Fibroblast of lung (primary cell): ENCODE measurements around the gene HPSE2. TPM values are rescaled to one million over a fixed set of nuclear protein-coding genes. Genes with fewer than 3 reads are reported as not detected.

Experiments used
- DNase-seq, 2 donors: peaks; one replicate each; pipeline versions ENCODE4 v3.0.0 to v3.0.0-alpha.2; 2010; ENCODE audit warnings: low read depth in 2 of 2
- H2AFZ ChIP-seq: 2 replicates; pipeline ENCODE4 v1.5.1; 2012; ENCODE audit warnings: low read length, control low read depth, inconsistent platforms
- H3K27ac ChIP-seq: 2 replicates; pipeline ENCODE4 v1.5.1; 2011; ENCODE audit warnings: low read length, control low read depth; ENCODE audit not compliant: insufficient read depth
- H3K27me3 ChIP-seq: 2 replicates; pipeline ENCODE4 v1.5.1; 2011; ENCODE audit warnings: mild to moderate bottlenecking, low read length; ENCODE audit not compliant: control insufficient read depth, insufficient read depth
- H3K36me3 ChIP-seq: 2 replicates; pipeline ENCODE4 v1.5.1; 2011; ENCODE audit warnings: low read length; ENCODE audit not compliant: control insufficient read depth, insufficient read depth
- H3K4me1 ChIP-seq: 2 replicates; pipeline ENCODE4 v1.5.1; 2011; ENCODE audit warnings: low read length; ENCODE audit not compliant: control insufficient read depth, insufficient read depth; ENCODE audit errors: extremely low read depth
- H3K4me2 ChIP-seq: 2 replicates; pipeline ENCODE4 v1.5.1; 2011; ENCODE audit warnings: low read length, control low read depth; ENCODE audit not compliant: insufficient read depth; ENCODE audit errors: extremely low read depth
- H3K4me3 ChIP-seq, 4 experiments: fragments of 200-600 bp in 1 of 4; sonication (generic) in 1 of 4; replicated peaks in 1 of 4; 2 replicates each; pipeline ENCODE4 v1.5.1; 2011 to 2016; ENCODE audit warnings: low read length in 4 of 4, low read depth in 3 of 4, mild to moderate bottlenecking in 3 of 4, control low read depth in 2 of 4, inconsistent platforms in 1 of 4, mixed read lengths in 1 of 4; ENCODE audit not compliant: insufficient read depth in 1 of 4; ENCODE audit errors: control extremely low read depth in 1 of 4
- H3K79me2 ChIP-seq: 2 replicates; pipeline ENCODE4 v1.5.1; 2012; ENCODE audit warnings: mild to moderate bottlenecking, low read length, inconsistent platforms; ENCODE audit not compliant: control insufficient read depth, insufficient read depth
- H3K9ac ChIP-seq: 2 replicates; pipeline ENCODE4 v1.5.1; 2011; ENCODE audit warnings: mild to moderate bottlenecking, low read length, control low read depth; ENCODE audit not compliant: insufficient read depth
- H3K9me3 ChIP-seq: 2 replicates; pipeline ENCODE4 v1.5.1; 2012; ENCODE audit warnings: low read depth, low read length; ENCODE audit not compliant: control insufficient read depth, insufficient read depth
- H4K20me1 ChIP-seq: 2 replicates; pipeline ENCODE4 v1.5.1; 2011; ENCODE audit warnings: low read length; ENCODE audit not compliant: control insufficient read depth, insufficient read depth; ENCODE audit errors: extremely low read depth
- CTCF ChIP-seq, 2 donors: IDR thresholded peaks in 1 of 2; conservative IDR thresholded peaks in 1 of 2; 1 replicate in 1 of 2; 2 replicates in 1 of 2; pipeline ENCODE4 v1.5.1; 2011 to 2012; ENCODE audit warnings: low read length in 2 of 2, control low read depth in 1 of 2, inconsistent platforms in 1 of 2, low read depth in 1 of 2, mild to moderate bottlenecking in 1 of 2
- EZH2 ChIP-seq: IDR thresholded peaks from 2 replicates; pipeline ENCODE4 v1.5.1; 2012; ENCODE audit warnings: low read length, control low read depth, mild to moderate bottlenecking; ENCODE audit errors: missing control alignments
- polyA plus RNA-seq, 2 donors: library from polyadenylated mRNA; depleted of rRNA in 1 of 2; stranded (reverse) in 1 of 2; unstranded in 1 of 2; fragments of >200 nt; gene quantifications; 2 replicates each; pipeline ENCODE4 v1.2.1, GENCODE V29; 2011 to 2012; ENCODE audit warnings: missing spikeins in 1 of 2
- total RNA-seq: library from RNA; depleted of rRNA; stranded (reverse); fragments of >200 nt; gene quantifications from 2 replicates; pipeline ENCODE4 v1.2.1, GENCODE V29; 2014

HPSE2 gene
- total and polyA plus RNA-seq, 2 donors (not counting 1 experiment from before 2014, with no cell fraction given), result 0.02 to 0.17 TPM

- TF ChIP-seq CTCF (conservative IDR thresholded peaks at IDR 0.05 in 1 of 2, IDR thresholded peaks at IDR 0.05 in 1 of 2; ENCODE audit: low read depth in 1 of 2, low read length in 2 of 2) (no peak), EZH2 (no peak)
These were observed 596.7 kb downstream of the HPSE2 start for GRCh38 chr10:98638920-98639319.

GRCh38 chr10:98636921-98637329 is 598.7 kb downstream of the HPSE2 start:
- Histone ChIP-seq H3K27me3 (no peaks in the 10 kb centered on the region), H3K4me1 (no peaks in the 10 kb centered on the region), H3K4me2 (no peak overlapping the region), H3K9ac (no peak overlapping the region), H3K36me3 (no peaks in the 10 kb centered on the region), H3K79me2 (no peaks in the 10 kb centered on the region), H3K9me3 (no peaks in the 10 kb centered on the region), H4K20me1 (no peaks in the 10 kb centered on the region), H2AFZ (no peak overlapping the region), H3K4me3 (no peak overlapping the region), H3K27ac (no peak overlapping the region)
- DNase-seq, result no peak
- TF ChIP-seq CTCF (conservative IDR thresholded peaks at IDR 0.05 in 1 of 2, IDR thresholded peaks at IDR 0.05 in 1 of 2; ENCODE audit: low read depth in 1 of 2, low read length in 2 of 2) (no peak), EZH2 (no peak)

More at GRCh38 chr10:98638920-98639319, 596.7 kb downstream of the HPSE2 start:
- no peaks in the 10 kb centered on the region for H3K36me3 ChIP-seq
- no peaks in the 10 kb centered on the region for H3K4me1 ChIP-seq
- no peak overlapping the region for H3K9ac ChIP-seq
- no peak overlapping the region for H3K4me2 ChIP-seq
- H2AFZ ChIP-seq, result no peak overlapping the region
- no peak for DNase-seq
- H3K79me2 ChIP-seq, result no peaks in the 10 kb centered on the region
- H3K9me3 ChIP-seq, result no peaks in the 10 kb centered on the region
- no peaks in the 10 kb centered on the region for H4K20me1 ChIP-seq
- no peak overlapping the region for H3K27ac ChIP-seq
- no peak overlapping the region for H3K4me3 ChIP-seq
- no peaks in the 10 kb centered on the region for H3K27me3 ChIP-seq

GRCh38 chr10:98632456-98633150 is 603.0 kb downstream of the HPSE2 start:
- Histone ChIP-seq H3K36me3 (no peaks in the 10 kb centered on the region), H3K27me3 (no peaks in the 10 kb centered on the region), H3K79me2 (no peaks in the 10 kb centered on the region), H3K9me3 (no peaks in the 10 kb centered on the region), H3K4me3 (no peak overlapping the region), H4K20me1 (no peaks in the 10 kb centered on the region), H3K4me2 (no peak overlapping the region), H3K9ac (no peak overlapping the region), H3K27ac (no peak overlapping the region), H2AFZ (no peak overlapping the region), H3K4me1 (no peaks in the 10 kb centered on the region)
- TF ChIP-seq CTCF (conservative IDR thresholded peaks at IDR 0.05 in 1 of 2, IDR thresholded peaks at IDR 0.05 in 1 of 2; ENCODE audit: low read depth in 1 of 2, low read length in 2 of 2), result no peak
- TF ChIP-seq EZH2, result no peak
- no peak for DNase-seq
